Measurements from ENCODE around the gene GPX4. TPM values are rescaled to one million over a fixed set of nuclear protein-coding genes. Genes with fewer than 3 reads are reported as not detected.

GPX4 gene
- total and polyA plus RNA-seq, 2 experiments from 2014 or later = 759 to 860 TPM

- peaks cover 8% of the 10 kb centered on the region for H3K27me3 ChIP-seq
- no peaks in the 10 kb centered on the region for H3K36me3 ChIP-seq
- no peaks in the 10 kb centered on the region for H3K4me1 ChIP-seq (ENCODE audit: low read depth)
- no peak for TF ChIP-seq CTCF (IDR thresholded peaks at IDR 0.05; ENCODE audit: low read depth, low read length)
- no peak overlapping the region for H3K27ac ChIP-seq
- DNase-seq (ENCODE audit: low read depth in 1 of 2, low spot score in 1 of 2) = no peak
- no peaks in the 10 kb centered on the region for H3K9me3 ChIP-seq (ENCODE audit: low read depth)
- no peak overlapping the region for H3K4me3 ChIP-seq
Observed at GRCh38 chr19:1073956-1074517, 29.8 kb upstream of the GPX4 start.

- Histone ChIP-seq H3K4me3 (no peak overlapping the region), H3K36me3 (no peaks in the 10 kb centered on the region), H3K4me1 (ENCODE audit: low read depth) (no peaks in the 10 kb centered on the region), H3K27ac (no peak overlapping the region), H3K27me3 (peaks cover 8% of the 10 kb centered on the region), H3K9me3 (ENCODE audit: low read depth) (no peaks in the 10 kb centered on the region)
- TF ChIP-seq CTCF (IDR thresholded peaks at IDR 0.05; ENCODE audit: low read depth, low read length) = no peak
- no peak for DNase-seq (ENCODE audit: low read depth in 1 of 2, low spot score in 1 of 2)
Observed at GRCh38 chr19:1074544-1075283, 29.1 kb upstream of the GPX4 start.

GRCh38 chr19:1076046-1076386, 27.8 kb upstream of the GPX4 start:
- H3K36me3 ChIP-seq = no peaks in the 10 kb centered on the region
- no peak for TF ChIP-seq CTCF (IDR thresholded peaks at IDR 0.05; ENCODE audit: low read depth, low read length)
- no peak for DNase-seq (ENCODE audit: low read depth in 1 of 2, low spot score in 1 of 2)
- no peaks in the 10 kb centered on the region for H3K4me1 ChIP-seq (ENCODE audit: low read depth)
- no peak overlapping the region for H3K27ac ChIP-seq
- no peaks in the 10 kb centered on the region for H3K9me3 ChIP-seq (ENCODE audit: low read depth)
- H3K27me3 ChIP-seq = peaks cover 1% of the 10 kb centered on the region
- H3K4me3 ChIP-seq = no peak overlapping the region

GRCh38 chr19:1076951-1077350, 26.8 kb upstream of the GPX4 start:
- Histone ChIP-seq H3K9me3 (ENCODE audit: low read depth) (no peaks in the 10 kb centered on the region), H3K27me3 (no peaks in the 10 kb centered on the region), H3K4me3 (no peak overlapping the region), H3K4me1 (ENCODE audit: low read depth) (no peaks in the 10 kb centered on the region), H3K27ac (no peak overlapping the region), H3K36me3 (no peaks in the 10 kb centered on the region)
- no peak for TF ChIP-seq CTCF (IDR thresholded peaks at IDR 0.05; ENCODE audit: low read depth, low read length)
- DNase-seq (ENCODE audit: low read depth in 1 of 2, low spot score in 1 of 2) = no peak

- DNase-seq (ENCODE audit: low read depth in 1 of 2, low spot score in 1 of 2) = no peak
- no peak for TF ChIP-seq CTCF (IDR thresholded peaks at IDR 0.05; ENCODE audit: low read depth, low read length)
Observed at GRCh38 chr19:1079566-1080111, 24.2 kb upstream of the GPX4 start.

More at GRCh38 chr19:1079566-1080111, 24.2 kb upstream of the GPX4 start:
- Histone ChIP-seq H3K4me3 (no peak overlapping the region), H3K36me3 (no peaks in the 10 kb centered on the region), H3K27me3 (no peaks in the 10 kb centered on the region), H3K4me1 (ENCODE audit: low read depth) (no peaks in the 10 kb centered on the region), H3K9me3 (ENCODE audit: low read depth) (no peaks in the 10 kb centered on the region), H3K27ac (no peak overlapping the region)
